HCT116 (cell line): ENCODE measurements around the gene USP17L27.
"Not testable (repeated sequence)": the region's sequence is repeated elsewhere in the genome, so short reads cannot be mapped to it uniquely, and the experiment has no call there.

Experiments used
- CTCF ChIP-seq, 3 experiments: fragments of 200-600 bp in 1 of 3; sonication (generic) in 1 of 3; IDR thresholded peaks in 2 of 3; conservative IDR thresholded peaks in 1 of 3; 2 replicates each; pipeline ENCODE4 v1.5.1; 2012 to 2017; ENCODE audit warnings: low read depth in 2 of 3, low read length in 2 of 3, antibody characterized with exemption in 1 of 3, borderline replicate concordance in 1 of 3, control low read depth in 1 of 3, mild to moderate bottlenecking in 1 of 3, mixed read lengths in 1 of 3, mixed run types in 1 of 3, moderate library complexity in 1 of 3; ENCODE audit not compliant: insufficient read depth in 1 of 3
- EZH2 ChIP-seq: fragments of 200-600 bp; sonication (generic); IDR thresholded peaks from 2 replicates; pipeline ENCODE4 v1.6.1; 2017; ENCODE audit warnings: antibody characterized with exemption, mixed run types
- EZH2phosphoT487 ChIP-seq: fragments of 200-600 bp; IDR thresholded peaks from 2 replicates; pipeline ENCODE4 v1.6.1; 2018; ENCODE audit warnings: antibody characterized with exemption, borderline replicate concordance
- MAX ChIP-seq: IDR thresholded peaks from 2 replicates; pipeline ENCODE4 v1.6.1; 2012
- POLR2A ChIP-seq: IDR thresholded peaks from 2 replicates; pipeline ENCODE4 v1.7.0; 2011; ENCODE audit warnings: borderline replicate concordance; ENCODE audit not compliant: insufficient read depth, insufficient read length; ENCODE audit errors: extremely low read depth
- YY1 ChIP-seq: IDR thresholded peaks from 2 replicates; pipeline ENCODE4 v1.6.1; 2011; ENCODE audit warnings: low read length, low read depth, moderate library complexity, mild to moderate bottlenecking; ENCODE audit not compliant: insufficient replicate concordance; ENCODE audit errors: extremely low read depth

DNA sequence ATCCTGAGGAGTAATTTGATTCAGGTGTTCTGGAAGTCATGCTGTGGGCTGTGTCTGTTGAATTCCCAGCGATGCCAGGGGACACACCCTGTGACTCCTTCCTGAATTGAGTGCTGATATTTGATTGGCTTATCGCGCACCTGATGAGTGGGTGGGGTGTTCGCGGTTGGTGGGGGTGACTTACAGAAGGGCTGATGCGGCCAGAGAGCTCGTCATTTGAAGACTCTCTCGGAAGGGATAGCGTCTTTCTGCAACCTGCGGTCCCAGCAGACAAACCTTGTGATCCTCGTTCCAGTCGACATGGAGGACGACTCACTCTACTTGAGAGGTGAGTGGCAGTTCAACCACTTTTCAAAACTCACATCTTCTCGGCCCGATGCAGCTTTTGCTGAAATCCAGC is 19.1 kb upstream of the USP17L27 start, which contains the start of gene USP17L24:
- TF ChIP-seq EZH2; CTCF (IDR thresholded peaks at IDR 0.05 in 2 of 3, conservative IDR thresholded peaks at IDR 0.05 in 1 of 3; ENCODE audit: borderline replicate concordance in 1 of 3, insufficient read depth in 1 of 3, low read depth in 2 of 3, low read length in 2 of 3); POLR2A; EZH2phosphoT487; MAX; YY1: not testable (repeated sequence)
